Uterus (tissue), 2 donors: Measurements from ENCODE around the gene KIAA0232.

ENCODE experiments used
- POLR2A ChIP-seq, 2 donors: fragments of 450-650 bp; IDR thresholded peaks; one replicate each; pipeline ENCODE4 v1.6.1; 2016; ENCODE audit warnings: antibody characterized with exemption in 2 of 2, mild to moderate bottlenecking in 1 of 2, moderate library complexity in 1 of 2
- TF ChIP-seq, protein P1 (sequence below), 4 experiments: fragments of 200-600 bp in 2 of 4; fragments of 450-650 bp in 2 of 4; sonication (generic) in 2 of 4; IDR thresholded peaks; one replicate each; pipeline ENCODE4 v1.5.1; 2016 to 2019; ENCODE audit warnings: antibody characterized with exemption in 4 of 4, mild to moderate bottlenecking in 2 of 4, moderate library complexity in 1 of 4

DNA sequence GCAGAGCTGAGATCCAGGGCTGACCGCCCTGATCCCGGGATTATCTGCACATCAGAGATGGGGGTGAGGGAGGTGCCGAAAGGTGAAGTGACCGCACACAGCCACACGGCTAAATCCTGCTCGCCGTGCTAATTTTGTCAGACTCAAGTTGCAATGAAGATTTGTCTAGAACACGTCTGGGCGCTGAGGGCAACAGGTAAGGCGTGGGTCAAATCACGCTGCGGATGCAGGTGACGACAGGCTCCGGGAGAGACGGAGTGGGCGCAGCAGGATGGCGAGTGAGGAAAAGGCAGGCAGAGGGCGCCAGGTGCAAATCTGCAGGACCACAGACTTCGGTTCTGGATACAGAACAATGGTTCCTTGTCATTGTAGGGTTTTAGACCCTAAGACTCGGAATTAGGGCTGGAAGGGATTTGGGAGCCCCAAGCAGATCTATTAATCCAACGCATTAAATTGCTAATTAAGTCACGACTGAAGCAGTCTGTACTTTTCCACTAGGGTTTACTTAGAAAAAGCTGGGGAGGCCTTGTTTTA is 125.2 kb downstream of the KIAA0232 start:
- TF ChIP-seq, protein P1, sequence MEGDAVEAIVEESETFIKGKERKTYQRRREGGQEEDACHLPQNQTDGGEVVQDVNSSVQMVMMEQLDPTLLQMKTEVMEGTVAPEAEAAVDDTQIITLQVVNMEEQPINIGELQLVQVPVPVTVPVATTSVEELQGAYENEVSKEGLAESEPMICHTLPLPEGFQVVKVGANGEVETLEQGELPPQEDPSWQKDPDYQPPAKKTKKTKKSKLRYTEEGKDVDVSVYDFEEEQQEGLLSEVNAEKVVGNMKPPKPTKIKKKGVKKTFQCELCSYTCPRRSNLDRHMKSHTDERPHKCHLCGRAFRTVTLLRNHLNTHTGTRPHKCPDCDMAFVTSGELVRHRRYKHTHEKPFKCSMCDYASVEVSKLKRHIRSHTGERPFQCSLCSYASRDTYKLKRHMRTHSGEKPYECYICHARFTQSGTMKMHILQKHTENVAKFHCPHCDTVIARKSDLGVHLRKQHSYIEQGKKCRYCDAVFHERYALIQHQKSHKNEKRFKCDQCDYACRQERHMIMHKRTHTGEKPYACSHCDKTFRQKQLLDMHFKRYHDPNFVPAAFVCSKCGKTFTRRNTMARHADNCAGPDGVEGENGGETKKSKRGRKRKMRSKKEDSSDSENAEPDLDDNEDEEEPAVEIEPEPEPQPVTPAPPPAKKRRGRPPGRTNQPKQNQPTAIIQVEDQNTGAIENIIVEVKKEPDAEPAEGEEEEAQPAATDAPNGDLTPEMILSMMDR (IDR thresholded peaks at IDR 0.05): peak in 3 of 4 experiments; percentile 38 to 45 (median 40)
- TF ChIP-seq POLR2A (IDR thresholded peaks at IDR 0.05): no peak
